ENCODE results near the gene POSTN. TPM values are rescaled to one million over a fixed set of nuclear protein-coding genes. Genes with fewer than 3 reads are reported as not detected.
A peak's percentile ranks its signal among the peaks of the same experiment; 100 is the strongest.

POSTN gene
- total and polyA plus RNA-seq, 2 of the 8 experiments (the other 6 are each of a cell fraction or from before 2014, with no cell fraction given): 0.30 to 0.74 TPM

GRCh38 chr13:37546087-37546486 lies 52.5 kb downstream of the POSTN start:
- Histone ChIP-seq H3K9me3 (ENCODE audit: insufficient read depth in 2 of 2, low read depth in 1 of 2, low read length in 1 of 2) (peaks cover 8 to 9% of the 10 kb centered on the region in 2 experiments; a peak in 3 of 4 replicates), H2AK5ac (ENCODE audit: low read depth, low read length) (no peak overlapping the region), H3K18ac (ENCODE audit: extremely low read depth, low read length) (no peak overlapping the region), H2BK120ac (replicated peaks; ENCODE audit: low read depth, low read length) (no peak overlapping the region), H2BK20ac (ENCODE audit: low read length) (no peak overlapping the region), H2BK5ac (ENCODE audit: low read depth, low read length) (no peak overlapping the region), H3K14ac (ENCODE audit: insufficient read length) (no peak overlapping the region), H3K4me1 (replicated peaks in 1 of 4; ENCODE audit: control insufficient read depth in 3 of 4, insufficient read depth in 4 of 4, low read length in 3 of 4) (no peaks in the 10 kb centered on the region), H3K23ac (ENCODE audit: insufficient read length) (no peak overlapping the region), H2BK15ac (ENCODE audit: low read length) (no peak overlapping the region), H4K20me1 (replicated peaks in 1 of 2; ENCODE audit: control insufficient read depth in 1 of 2, insufficient read depth in 2 of 2, low read length in 2 of 2) (no peaks in the 10 kb centered on the region), H4K8ac (ENCODE audit: extremely low read depth, insufficient read depth, low read length) (no peak overlapping the region), H4K91ac (replicated peaks; ENCODE audit: insufficient read length, low read length) (peak overlapping the region; percentile 54), H3K79me1 (ENCODE audit: low read depth, low read length) (no peaks in the 10 kb centered on the region), H2BK12ac (ENCODE audit: low read depth, low read length) (peak overlapping the region; percentile 33; the same call in 1 of the 2 replicates), H3K27ac (ENCODE audit: low read depth, low read length) (no peak overlapping the region), H3K56ac (replicated peaks; ENCODE audit: insufficient read length, low read depth, low read length) (no peak overlapping the region), H3K4me3 (ENCODE audit: extremely low read depth in 1 of 4, insufficient read depth in 2 of 4, low read depth in 3 of 4, low read length in 4 of 4) (no peak overlapping the region), H3K4me2 (ENCODE audit: insufficient read depth in 1 of 2, low read depth in 2 of 2, low read length in 2 of 2) (no peak overlapping the region), H3K27me3 (replicated peaks in 1 of 4; ENCODE audit: control insufficient read depth in 3 of 4, extremely low read depth in 1 of 4, insufficient read depth in 3 of 4, low read length in 3 of 4) (no peaks in the 10 kb centered on the region), H3K36me3 (ENCODE audit: control insufficient read depth in 2 of 4, insufficient read depth in 4 of 4, low read length in 3 of 4) (no peaks in the 10 kb centered on the region), H3K79me2 (ENCODE audit: control insufficient read depth in 1 of 2, insufficient read depth in 2 of 2, low read length in 2 of 2) (no peaks in the 10 kb centered on the region), H3K4ac (replicated peaks; ENCODE audit: insufficient read length, low read depth, low read length) (no peak overlapping the region), H3K9ac (replicated peaks in 1 of 4; ENCODE audit: extremely low read depth in 1 of 4, low read depth in 3 of 4, low read length in 3 of 4) (no peak overlapping the region), H3K23me2 (ENCODE audit: low read depth, low read length) (no peaks in the 10 kb centered on the region; the same call in 1 of the 2 replicates), H2AFZ (ENCODE audit: low read length) (peak overlapping the region; percentile 81), H4K5ac (ENCODE audit: insufficient read length, low read depth, low read length) (no peak overlapping the region)
- FAIRE-seq (no peak), DNase-seq (ENCODE audit: low read depth in 1 of 2, low spot score in 2 of 2) (no peak)
- WGBS, 2 experiments (ENCODE audit: extremely low coverage in 1 of 2, insufficient coverage in 1 of 2, insufficient read length in 1 of 2, insufficient replicate concordance in 2 of 2, low coverage in 1 of 2, low lambda C conversion rate in 2 of 2, missing lambda C conversion rate in 1 of 2): 81% methylated on average over 3 of the region's 3 CpGs; no CpG with 5 or more reads in 1 of the 2 experiments
- no peak for TF ChIP-seq CBX5 (IDR thresholded peaks at IDR 0.05; ENCODE audit: low read depth, low read length)
- peak in 1 of 2 experiments; percentile 33; a peak in 3 of 4 replicates for TF ChIP-seq RAD21 (IDR thresholded peaks at IDR 0.05 in 1 of 2, conservative IDR thresholded peaks at IDR 0.05 in 1 of 2; ENCODE audit: low read depth in 2 of 2, low read length in 2 of 2)
- no peak for TF ChIP-seq GABPA (IDR thresholded peaks at IDR 0.05; ENCODE audit: borderline replicate concordance, insufficient read depth, low read length)
- POLR2A ChIA-PET (ENCODE audit: partially characterized antibody): no interaction called here
- CTCF ChIA-PET (ENCODE audit: partially characterized antibody): no interaction called here

Data from H1 (cell line).